ENCODE data around the gene TSSC4. TPM values are rescaled to one million over a fixed set of nuclear protein-coding genes. Genes with fewer than 3 reads are reported as not detected.

TSSC4 gene
- total RNA-seq, 1 experiment from 2014 or later: 60.9 TPM

GRCh38 chr11:2398664-2399355 lies 1.7 kb upstream of the TSSC4 start:
- POLR2A ChIA-PET: interaction anchor here (0.6 kb wide), 1 partner anchor 95 kb away, joined by 3 read pairs; no protein-coding TSS in a partner anchor
- Mint-ChIP-seq H3K4me1 (ENCODE audit: low read depth, unreplicated experiment) (no peaks in the 10 kb centered on the region), H3K27me3 (ENCODE audit: insufficient read depth, unreplicated experiment) (no peaks in the 10 kb centered on the region), H3K36me3 (ENCODE audit: insufficient read depth, unreplicated experiment) (peaks cover 58% of the 10 kb centered on the region), H3K27ac (ENCODE audit: unreplicated experiment) (peak overlapping the region; percentile 92), H3K4me3 (ENCODE audit: unreplicated experiment) (peak overlapping the region; percentile 89), H3K9me3 (ENCODE audit: unreplicated experiment) (no peaks in the 10 kb centered on the region)
- intact Hi-C loops (cut with micrococcal nuclease; ENCODE audit: unreplicated experiment): no loop called here
- Histone ChIP-seq H3K27me3 (replicated peaks; ENCODE audit: control insufficient read depth, insufficient read depth, low read length) (no peaks in the 10 kb centered on the region), H3K36me3 (ENCODE audit: control insufficient read depth, insufficient read depth, low read length) (no peaks in the 10 kb centered on the region; the same call in 1 of the 2 replicates), H3K4me3 (ENCODE audit: low read depth, low read length) (peak overlapping the region; percentile 80), H3K4me1 (peaks cover 14% of the 10 kb centered on the region), H3K9me3 (no peaks in the 10 kb centered on the region)
- CTCF ChIA-PET: interaction anchor here (0.6 to 2.2 kb wide), 2 partner anchors 94 to 196 kb away, joined by 5 to 18 read pairs; no protein-coding TSS in a partner anchor
- no TSS peak for BruUV-seq (replicated peaks)
- no peak for DNase-seq
- TF ChIP-seq CTCF (IDR thresholded peaks at IDR 0.05; ENCODE audit: insufficient read depth in 1 of 2, low read depth in 1 of 2, low read length in 1 of 2, severe bottlenecking in 1 of 2, unreplicated experiment in 1 of 2): no peak

GRCh38 chr11:2399488-2400068 lies 972 bp upstream of the TSSC4 start:
- peak overlapping the region; percentile 89 for H3K4me3 Mint-ChIP-seq (ENCODE audit: unreplicated experiment)
- Histone ChIP-seq H3K36me3 (ENCODE audit: control insufficient read depth, insufficient read depth, low read length) (no peaks in the 10 kb centered on the region), H3K9me3 (no peaks in the 10 kb centered on the region), H3K27me3 (replicated peaks; ENCODE audit: control insufficient read depth, insufficient read depth, low read length) (no peaks in the 10 kb centered on the region), H3K4me1 (peaks cover 14% of the 10 kb centered on the region), H3K4me3 (ENCODE audit: low read depth, low read length) (peak overlapping the region; percentile 80)
- no peaks in the 10 kb centered on the region for H3K9me3 Mint-ChIP-seq (ENCODE audit: unreplicated experiment)
- intact Hi-C loops (cut with micrococcal nuclease; ENCODE audit: unreplicated experiment): loop anchor here (1.0 to 5.0 kb wide), 4 partner anchors 20 to 197 kb away; no protein-coding TSS in a partner anchor
- POLR2A ChIA-PET: interaction anchor here (1.9 kb wide), 1 partner anchor 22 kb away, joined by 35 read pairs; the partner anchor contains the start of gene CD81
- BruUV-seq (replicated peaks): no TSS peak
- H3K27me3 Mint-ChIP-seq (ENCODE audit: insufficient read depth, unreplicated experiment): no peaks in the 10 kb centered on the region
- CTCF ChIA-PET: interaction anchor here (2.2 kb wide), 1 partner anchor 95 kb away, joined by 18 read pairs; no protein-coding TSS in a partner anchor
- DNase-seq: peak in 1 of 2 experiments; percentile 40
- H3K36me3 Mint-ChIP-seq (ENCODE audit: insufficient read depth, unreplicated experiment): peaks cover 61% of the 10 kb centered on the region
- H3K4me1 Mint-ChIP-seq (ENCODE audit: low read depth, unreplicated experiment): no peaks in the 10 kb centered on the region
- peak overlapping the region; percentile 92 for H3K27ac Mint-ChIP-seq (ENCODE audit: unreplicated experiment)
- no peak for TF ChIP-seq CTCF (IDR thresholded peaks at IDR 0.05; ENCODE audit: insufficient read depth in 1 of 2, low read depth in 1 of 2, low read length in 1 of 2, severe bottlenecking in 1 of 2, unreplicated experiment in 1 of 2)

- Mint-ChIP-seq H3K27me3 (ENCODE audit: insufficient read depth, unreplicated experiment) (no peaks in the 10 kb centered on the region), H3K4me3 (ENCODE audit: unreplicated experiment) (peak overlapping the region; percentile 89), H3K27ac (ENCODE audit: unreplicated experiment) (peak overlapping the region; percentile 92), H3K9me3 (ENCODE audit: unreplicated experiment) (no peaks in the 10 kb centered on the region), H3K36me3 (ENCODE audit: insufficient read depth, unreplicated experiment) (peaks cover 66% of the 10 kb centered on the region), H3K4me1 (ENCODE audit: low read depth, unreplicated experiment) (no peaks in the 10 kb centered on the region)
- CTCF ChIA-PET: interaction anchor here (0.6 to 2.2 kb wide), 18 partner anchors 8 to 591 kb away, joined by 3 to 18 read pairs (median 4); partner anchors contain the start of genes CD81 and NAP1L4
- H3K9me3 ChIP-seq: no peaks in the 10 kb centered on the region
- intact Hi-C loops (cut with micrococcal nuclease; ENCODE audit: unreplicated experiment): loop anchor here (1.0 to 5.0 kb wide), 4 partner anchors 18 to 199 kb away; no protein-coding TSS in a partner anchor
- no peak for DNase-seq
- H3K4me1 ChIP-seq: peaks cover 14% of the 10 kb centered on the region
- H3K27me3 ChIP-seq (replicated peaks; ENCODE audit: control insufficient read depth, insufficient read depth, low read length): no peaks in the 10 kb centered on the region
- POLR2A ChIA-PET: interaction anchor here (0.6 to 1.9 kb wide), 14 partner anchors 18 to 613 kb away, joined by 3 to 35 read pairs (median 4); partner anchors contain the start of genes CD81 and PHLDA2
- H3K4me3 ChIP-seq (ENCODE audit: low read depth, low read length): peak overlapping the region; percentile 100
- BruUV-seq (replicated peaks): TSS peak; percentile 58
- TF ChIP-seq CTCF (IDR thresholded peaks at IDR 0.05; ENCODE audit: insufficient read depth in 1 of 2, low read depth in 1 of 2, low read length in 1 of 2, severe bottlenecking in 1 of 2, unreplicated experiment in 1 of 2): no peak
- H3K36me3 ChIP-seq (ENCODE audit: control insufficient read depth, insufficient read depth, low read length): no peaks in the 10 kb centered on the region
These were observed 349 bp downstream of the TSSC4 start for GRCh38 chr11:2400762-2401435.
